Transverse colon (tissue), 4 donors: ENCODE measurements around the gene REX1BD. TPM values are rescaled to one million over a fixed set of nuclear protein-coding genes. Genes with fewer than 3 reads are reported as not detected.

Experiments
- DNase-seq: peaks from one replicate; pipeline ENCODE4 v3.0.0-alpha.2; 2019
- H3K27ac ChIP-seq, 4 donors: fragments of 200-600 bp; sonication (generic); 2 replicates each; pipeline ENCODE4 v1.5.1; 2016 to 2018; ENCODE audit warnings: inconsistent platforms in 4 of 4
- H3K27me3 ChIP-seq: fragments of 200-600 bp; sonication (generic); 2 replicates; pipeline ENCODE4 v1.5.1; 2017; ENCODE audit warnings: inconsistent platforms
- H3K36me3 ChIP-seq, 4 donors: fragments of 200-600 bp; sonication (generic); 2 replicates each; pipeline ENCODE4 v1.5.1; 2017 to 2019; ENCODE audit warnings: inconsistent platforms in 4 of 4
- H3K4me1 ChIP-seq, 4 donors: fragments of 200-600 bp; sonication (generic); 2 replicates each; pipeline ENCODE4 v1.5.1; 2017 to 2020; ENCODE audit warnings: inconsistent platforms in 4 of 4
- H3K4me3 ChIP-seq, 4 donors: fragments of 200-600 bp; sonication (generic); 1 replicate in 1 of 4; 2 replicates in 3 of 4; pipeline versions ENCODE4 v1.5.1 to v1.6.1; 2017 to 2019; ENCODE audit warnings: inconsistent platforms in 4 of 4
- H3K9me3 ChIP-seq, 2 donors: fragments of 200-600 bp; sonication (generic); 2 replicates each; pipeline ENCODE4 v1.5.1; 2017 to 2019; ENCODE audit warnings: inconsistent platforms in 2 of 2
- CTCF ChIP-seq, 5 experiments: fragments of 200-600 bp in 3 of 5; fragments of 450-650 bp in 2 of 5; sonication (generic) in 3 of 5; IDR thresholded peaks; 1 replicate in 2 of 5; 2 replicates in 3 of 5; pipeline ENCODE4 v1.5.1; 2016 to 2017; ENCODE audit warnings: antibody characterized with exemption in 5 of 5, inconsistent platforms in 3 of 5, mild to moderate bottlenecking in 2 of 5, moderate library complexity in 1 of 5
- EP300 ChIP-seq: sonication (generic); formaldehyde crosslinking; IDR thresholded peaks from one replicate; pipeline ENCODE4 v1.6.1; 2017; ENCODE audit warnings: antibody characterized with exemption, low read depth
- POLR2A ChIP-seq: fragments of 450-650 bp; IDR thresholded peaks from one replicate; pipeline ENCODE4 v1.6.1; 2016; ENCODE audit warnings: antibody characterized with exemption, mild to moderate bottlenecking, moderate library complexity
- POLR2AphosphoS5 ChIP-seq, 3 donors: sonication (generic); formaldehyde crosslinking; IDR thresholded peaks; one replicate each; pipeline ENCODE4 v1.6.1; 2016; ENCODE audit warnings: antibody characterized with exemption in 3 of 3
- WGBS, 2 donors: methylation state at CpG; one replicate each; pipeline ENCODE4 v1.1.5; 2018; ENCODE audit warnings: low coverage in 1 of 2; 5-methylcytosine and 5-hydroxymethylcytosine counted together
- in situ Hi-C, 4 donors: fragments of 200-750 bp; cut with MboI; loops; one replicate each; pipeline versions ENCODE4 v1.15.0 to v1.15.1; 2017; ENCODE audit warnings: low sequenced_read_pairs in 3 of 4, low pct_ligation_motif_present in 1 of 4, low pct_unique_long_range_greater_than_20kb in 1 of 4
- intact Hi-C: fragments of 100-400 bp; cut with DNase I; formaldehyde crosslinking; loops from one replicate; pipeline ENCODE4 v1.15.1; 2023; ENCODE audit warnings: low total_unique reads
- total RNA-seq, 4 donors: library from RNA; depleted of rRNA; stranded (reverse); fragments of >200 nt; gene quantifications; one replicate each; pipeline ENCODE4 v1.1.0, GENCODE V29; 2016

The REX1BD gene
- total RNA-seq, 4 donors from 2014 or later: 75.1 to 171 (median 121) TPM

- Histone ChIP-seq H3K4me1 (peaks cover 12 to 37% (median 32%) of the 10 kb centered on the region in 4 donors), H3K27ac (no peak overlapping the region), H3K36me3 (no peaks in the 10 kb centered on the region), H3K9me3 (no peaks in the 10 kb centered on the region), H3K4me3 (peak overlapping the region; percentile 8 to 55 (median 34)), H3K27me3 (peaks cover 98% of the 10 kb centered on the region)
- no peak for DNase-seq
- TF ChIP-seq POLR2AphosphoS5 (IDR thresholded peaks at IDR 0.05): no peak
- TF ChIP-seq CTCF (IDR thresholded peaks at IDR 0.05): no peak
- no peak for TF ChIP-seq POLR2A
- TF ChIP-seq EP300: no peak
- WGBS, 2 donors: 0 to 3% methylated on average over 4 to 29 of the region's 30 CpGs
- intact Hi-C loops (no loop called here), in situ Hi-C loops (loop anchor here in 1 of 4 donors (25.0 kb wide), 1 partner anchor 200 kb away; no protein-coding TSS in a partner anchor)
Measured at GRCh38 chr19:18612051-18612771, 23.6 kb downstream of the REX1BD start.

GRCh38 chr19:18612772-18613588 is 24.4 kb downstream of the REX1BD start, which contains the start of gene TMEM59L:
Gene TMEM59L (plus strand): TSS chr19:18612870. CDS start chr19:18612959, 89 bp downstream.
- Histone ChIP-seq H3K36me3 (no peaks in the 10 kb centered on the region), H3K4me1 (peaks cover 6 to 29% (median 26%) of the 10 kb centered on the region in 4 donors), H3K4me3 (peak within 1 kb of the TSS; percentile 8 to 55 (median 34)), H3K9me3 (no peaks in the 10 kb centered on the region), H3K27ac (no peak within 1 kb of the TSS), H3K27me3 (peaks cover 98% of the 10 kb centered on the region)
- DNase-seq: no peak
- in situ Hi-C loops (loop anchor here in 1 of 4 donors (25.0 kb wide), 1 partner anchor 199 kb away; no protein-coding TSS in a partner anchor), intact Hi-C loops (no loop called here)
- TF ChIP-seq EP300 (no peak), CTCF (IDR thresholded peaks at IDR 0.05) (no peak), POLR2AphosphoS5 (IDR thresholded peaks at IDR 0.05) (no peak), POLR2A (no peak)
- 5% methylated on average over 30 of the region's 70 CpGs; no CpG with 5 or more reads in 1 of the 2 donors for WGBS, 2 donors

GRCh38 chr19:18613589-18614234 is 25.1 kb downstream of the REX1BD start:
- no peak overlapping the region for H3K4me3 ChIP-seq
- no peaks in the 10 kb centered on the region for H3K9me3 ChIP-seq
- in situ Hi-C loops: loop anchor here in 1 of 4 donors (25.0 kb wide), 1 partner anchor 199 kb away; no protein-coding TSS in a partner anchor
- 8 to 51% methylated on average over 2 to 20 of the region's 23 CpGs for WGBS, 2 donors
- intact Hi-C loops: no loop called here
- TF ChIP-seq CTCF (IDR thresholded peaks at IDR 0.05): no peak
- no peak for TF ChIP-seq POLR2AphosphoS5 (IDR thresholded peaks at IDR 0.05)
- no peak for TF ChIP-seq POLR2A
- no peak for TF ChIP-seq EP300
- DNase-seq: no peak
- H3K27me3 ChIP-seq: peaks cover 95% of the 10 kb centered on the region
- H3K36me3 ChIP-seq: no peaks in the 10 kb centered on the region
- no peak overlapping the region for H3K27ac ChIP-seq
- peaks cover 6 to 29% (median 26%) of the 10 kb centered on the region in 4 donors for H3K4me1 ChIP-seq
